GM12878 (cell line): ENCODE data around the gene ANTXR2. TPM values are rescaled to one million over a fixed set of nuclear protein-coding genes. Genes with fewer than 3 reads are reported as not detected.

Source experiments
- ATF2 ChIP-seq: IDR thresholded peaks from 2 replicates; pipeline ENCODE4 v1.6.1; 2012; ENCODE audit warnings: low read length, inconsistent platforms
- CREM ChIP-seq: IDR thresholded peaks from 2 replicates; pipeline ENCODE4 v1.6.1; 2014; ENCODE audit warnings: antibody characterized with exemption, low read depth
- IRF4 ChIP-seq: IDR thresholded peaks from 2 replicates; pipeline ENCODE4 v1.6.1; 2011; ENCODE audit warnings: low read depth, low read length
- LARP7 ChIP-seq: fragments of 450-650 bp; IDR thresholded peaks from 2 replicates; pipeline ENCODE4 v1.6.1; 2017; ENCODE audit warnings: mild to moderate bottlenecking
- NKRF ChIP-seq: fragments of 450-650 bp; conservative IDR thresholded peaks from 2 replicates; pipeline ENCODE4 v1.6.1; 2017; ENCODE audit warnings: mild to moderate bottlenecking, moderate library complexity
- RELA ChIP-seq: fragments of 450-650 bp; IDR thresholded peaks from 2 replicates; pipeline ENCODE4 v1.8.0; 2014; ENCODE audit warnings: borderline replicate concordance; ENCODE audit not compliant: partially characterized antibody
- polyA plus RNA-seq, 11 experiments: library from polyadenylated mRNA; depleted of rRNA in 4 of 11; unstranded in 6 of 11; stranded (reverse) in 5 of 11; fragments of >200 nt; fragmentation: Nextera tagmentation in 4 of 11; fragmentation: Illumina TruSeq in 1 of 11; extraction: Ambion mirVana in 4 of 11; extraction: Trizol in 1 of 11; gene quantifications; 1 replicate in 1 of 11; 2 replicates in 10 of 11; pipeline versions ENCODE4 v1.2.1 to v1.2.3, GENCODE V29; 2011 to 2016; ENCODE audit warnings: inconsistent platforms in 2 of 11, missing spikeins in 2 of 11, low read depth in 1 of 11
- total RNA-seq, 4 experiments: library from RNA; depleted of rRNA in 3 of 4; stranded (reverse); fragments of >200 nt in 3 of 4; fragmentation: Illumina TruSeq in 1 of 4; extraction: Trizol in 1 of 4; gene quantifications; 2 replicates each; pipeline versions ENCODE4 v1.2.1 to v1.2.3, GENCODE V29; 2013 to 2021
- TF ChIP-seq, protein P1 (sequence below): fragments of 150-350 bp; IDR thresholded peaks from 2 replicates; pipeline ENCODE4 v1.6.1; 2016; ENCODE audit warnings: low read depth, low read length
- TF ChIP-seq, protein P2 (sequence below): fragments of 450-650 bp; IDR thresholded peaks from 2 replicates; pipeline ENCODE4 v1.6.1; 2017; ENCODE audit warnings: mild to moderate bottlenecking, moderate library complexity
- TF ChIP-seq, protein P3 (sequence below): fragments of 450-650 bp; IDR thresholded peaks from 2 replicates; pipeline ENCODE4 v1.6.1; 2016; ENCODE audit warnings: mild to moderate bottlenecking
- TF ChIP-seq, protein P4 (sequence below): fragments of 450-650 bp; IDR thresholded peaks from 2 replicates; pipeline ENCODE4 v1.6.1; 2018; ENCODE audit warnings: mild to moderate bottlenecking, low read depth, moderate library complexity; ENCODE audit not compliant: partially characterized antibody

ANTXR2 gene
- total and polyA plus RNA-seq, 10 of the 15 experiments (the other 5 are each of a cell fraction or from before 2014, with no cell fraction given): 1.4 to 8.9 (median 5.7) TPM

- TF ChIP-seq, protein P1, sequence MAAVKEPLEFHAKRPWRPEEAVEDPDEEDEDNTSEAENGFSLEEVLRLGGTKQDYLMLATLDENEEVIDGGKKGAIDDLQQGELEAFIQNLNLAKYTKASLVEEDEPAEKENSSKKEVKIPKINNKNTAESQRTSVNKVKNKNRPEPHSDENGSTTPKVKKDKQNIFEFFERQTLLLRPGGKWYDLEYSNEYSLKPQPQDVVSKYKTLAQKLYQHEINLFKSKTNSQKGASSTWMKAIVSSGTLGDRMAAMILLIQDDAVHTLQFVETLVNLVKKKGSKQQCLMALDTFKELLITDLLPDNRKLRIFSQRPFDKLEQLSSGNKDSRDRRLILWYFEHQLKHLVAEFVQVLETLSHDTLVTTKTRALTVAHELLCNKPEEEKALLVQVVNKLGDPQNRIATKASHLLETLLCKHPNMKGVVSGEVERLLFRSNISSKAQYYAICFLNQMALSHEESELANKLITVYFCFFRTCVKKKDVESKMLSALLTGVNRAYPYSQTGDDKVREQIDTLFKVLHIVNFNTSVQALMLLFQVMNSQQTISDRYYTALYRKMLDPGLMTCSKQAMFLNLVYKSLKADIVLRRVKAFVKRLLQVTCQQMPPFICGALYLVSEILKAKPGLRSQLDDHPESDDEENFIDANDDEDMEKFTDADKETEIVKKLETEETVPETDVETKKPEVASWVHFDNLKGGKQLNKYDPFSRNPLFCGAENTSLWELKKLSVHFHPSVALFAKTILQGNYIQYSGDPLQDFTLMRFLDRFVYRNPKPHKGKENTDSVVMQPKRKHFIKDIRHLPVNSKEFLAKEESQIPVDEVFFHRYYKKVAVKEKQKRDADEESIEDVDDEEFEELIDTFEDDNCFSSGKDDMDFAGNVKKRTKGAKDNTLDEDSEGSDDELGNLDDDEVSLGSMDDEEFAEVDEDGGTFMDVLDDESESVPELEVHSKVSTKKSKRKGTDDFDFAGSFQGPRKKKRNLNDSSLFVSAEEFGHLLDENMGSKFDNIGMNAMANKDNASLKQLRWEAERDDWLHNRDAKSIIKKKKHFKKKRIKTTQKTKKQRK: no peak
- TF ChIP-seq RELA (no peak), ATF2 (no peak), CREM (no peak), IRF4 (no peak), NKRF (no peak), LARP7 (0 out of 2 replicates have a peak, but pooled peaks have one; percentile 9)
- TF ChIP-seq, protein P2, sequence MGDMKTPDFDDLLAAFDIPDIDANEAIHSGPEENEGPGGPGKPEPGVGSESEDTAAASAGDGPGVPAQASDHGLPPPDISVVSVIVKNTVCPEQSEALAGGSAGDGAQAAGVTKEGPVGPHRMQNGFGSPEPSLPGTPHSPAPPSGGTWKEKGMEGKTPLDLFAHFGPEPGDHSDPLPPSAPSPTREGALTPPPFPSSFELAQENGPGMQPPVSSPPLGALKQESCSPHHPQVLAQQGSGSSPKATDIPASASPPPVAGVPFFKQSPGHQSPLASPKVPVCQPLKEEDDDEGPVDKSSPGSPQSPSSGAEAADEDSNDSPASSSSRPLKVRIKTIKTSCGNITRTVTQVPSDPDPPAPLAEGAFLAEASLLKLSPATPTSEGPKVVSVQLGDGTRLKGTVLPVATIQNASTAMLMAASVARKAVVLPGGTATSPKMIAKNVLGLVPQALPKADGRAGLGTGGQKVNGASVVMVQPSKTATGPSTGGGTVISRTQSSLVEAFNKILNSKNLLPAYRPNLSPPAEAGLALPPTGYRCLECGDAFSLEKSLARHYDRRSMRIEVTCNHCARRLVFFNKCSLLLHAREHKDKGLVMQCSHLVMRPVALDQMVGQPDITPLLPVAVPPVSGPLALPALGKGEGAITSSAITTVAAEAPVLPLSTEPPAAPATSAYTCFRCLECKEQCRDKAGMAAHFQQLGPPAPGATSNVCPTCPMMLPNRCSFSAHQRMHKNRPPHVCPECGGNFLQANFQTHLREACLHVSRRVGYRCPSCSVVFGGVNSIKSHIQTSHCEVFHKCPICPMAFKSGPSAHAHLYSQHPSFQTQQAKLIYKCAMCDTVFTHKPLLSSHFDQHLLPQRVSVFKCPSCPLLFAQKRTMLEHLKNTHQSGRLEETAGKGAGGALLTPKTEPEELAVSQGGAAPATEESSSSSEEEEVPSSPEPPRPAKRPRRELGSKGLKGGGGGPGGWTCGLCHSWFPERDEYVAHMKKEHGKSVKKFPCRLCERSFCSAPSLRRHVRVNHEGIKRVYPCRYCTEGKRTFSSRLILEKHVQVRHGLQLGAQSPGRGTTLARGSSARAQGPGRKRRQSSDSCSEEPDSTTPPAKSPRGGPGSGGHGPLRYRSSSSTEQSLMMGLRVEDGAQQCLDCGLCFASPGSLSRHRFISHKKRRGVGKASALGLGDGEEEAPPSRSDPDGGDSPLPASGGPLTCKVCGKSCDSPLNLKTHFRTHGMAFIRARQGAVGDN: no peak
- TF ChIP-seq, protein P3, sequence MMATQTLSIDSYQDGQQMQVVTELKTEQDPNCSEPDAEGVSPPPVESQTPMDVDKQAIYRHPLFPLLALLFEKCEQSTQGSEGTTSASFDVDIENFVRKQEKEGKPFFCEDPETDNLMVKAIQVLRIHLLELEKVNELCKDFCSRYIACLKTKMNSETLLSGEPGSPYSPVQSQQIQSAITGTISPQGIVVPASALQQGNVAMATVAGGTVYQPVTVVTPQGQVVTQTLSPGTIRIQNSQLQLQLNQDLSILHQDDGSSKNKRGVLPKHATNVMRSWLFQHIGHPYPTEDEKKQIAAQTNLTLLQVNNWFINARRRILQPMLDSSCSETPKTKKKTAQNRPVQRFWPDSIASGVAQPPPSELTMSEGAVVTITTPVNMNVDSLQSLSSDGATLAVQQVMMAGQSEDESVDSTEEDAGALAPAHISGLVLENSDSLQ: no peak
- TF ChIP-seq, protein P4, sequence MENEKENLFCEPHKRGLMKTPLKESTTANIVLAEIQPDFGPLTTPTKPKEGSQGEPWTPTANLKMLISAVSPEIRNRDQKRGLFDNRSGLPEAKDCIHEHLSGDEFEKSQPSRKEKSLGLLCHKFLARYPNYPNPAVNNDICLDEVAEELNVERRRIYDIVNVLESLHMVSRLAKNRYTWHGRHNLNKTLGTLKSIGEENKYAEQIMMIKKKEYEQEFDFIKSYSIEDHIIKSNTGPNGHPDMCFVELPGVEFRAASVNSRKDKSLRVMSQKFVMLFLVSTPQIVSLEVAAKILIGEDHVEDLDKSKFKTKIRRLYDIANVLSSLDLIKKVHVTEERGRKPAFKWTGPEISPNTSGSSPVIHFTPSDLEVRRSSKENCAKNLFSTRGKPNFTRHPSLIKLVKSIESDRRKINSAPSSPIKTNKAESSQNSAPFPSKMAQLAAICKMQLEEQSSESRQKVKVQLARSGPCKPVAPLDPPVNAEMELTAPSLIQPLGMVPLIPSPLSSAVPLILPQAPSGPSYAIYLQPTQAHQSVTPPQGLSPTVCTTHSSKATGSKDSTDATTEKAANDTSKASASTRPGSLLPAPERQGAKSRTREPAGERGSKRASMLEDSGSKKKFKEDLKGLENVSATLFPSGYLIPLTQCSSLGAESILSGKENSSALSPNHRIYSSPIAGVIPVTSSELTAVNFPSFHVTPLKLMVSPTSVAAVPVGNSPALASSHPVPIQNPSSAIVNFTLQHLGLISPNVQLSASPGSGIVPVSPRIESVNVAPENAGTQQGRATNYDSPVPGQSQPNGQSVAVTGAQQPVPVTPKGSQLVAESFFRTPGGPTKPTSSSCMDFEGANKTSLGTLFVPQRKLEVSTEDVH: no peak
Measured at GRCh38 chr4:80072228-80072743, 743 bp downstream of the ANTXR2 start (continued).
